GM12878 (cell line): ENCODE data around the gene TMEM176A. TPM values are rescaled to one million over a fixed set of nuclear protein-coding genes. Genes with fewer than 3 reads are reported as not detected.
A peak's percentile ranks its signal among the peaks of the same experiment; 100 is the strongest.

Experiments
- BHLHE40 ChIP-seq, 2 experiments: fragments of 450-650 bp in 1 of 2; IDR thresholded peaks; 2 replicates each; pipeline ENCODE4 v1.6.1; 2011 to 2017; ENCODE audit warnings: low read depth in 2 of 2, borderline replicate concordance in 1 of 2, improper control_type of control experiment in 1 of 2, low read length in 1 of 2, mild to moderate bottlenecking in 1 of 2
- SIN3A ChIP-seq: IDR thresholded peaks from 2 replicates; pipeline ENCODE4 v1.6.1; 2012; ENCODE audit warnings: low read depth, low read length, improper control_type of control experiment
- ZNF384 ChIP-seq: IDR thresholded peaks from 2 replicates; pipeline ENCODE4 v1.6.1; 2012; ENCODE audit warnings: low read depth, mild to moderate bottlenecking, low read length, improper control_type of control experiment, borderline replicate concordance
- ZNF592 ChIP-seq: fragments of 450-650 bp; IDR thresholded peaks from 2 replicates; pipeline ENCODE4 v1.6.1; 2017; ENCODE audit warnings: mild to moderate bottlenecking, moderate library complexity
- polyA plus RNA-seq, 11 experiments: library from polyadenylated mRNA; depleted of rRNA in 4 of 11; unstranded in 6 of 11; stranded (reverse) in 5 of 11; fragments of >200 nt; fragmentation: Nextera tagmentation in 4 of 11; fragmentation: Illumina TruSeq in 1 of 11; extraction: Ambion mirVana in 4 of 11; extraction: Trizol in 1 of 11; gene quantifications; 1 replicate in 1 of 11; 2 replicates in 10 of 11; pipeline versions ENCODE4 v1.2.1 to v1.2.3, GENCODE V29; 2011 to 2016; ENCODE audit warnings: inconsistent platforms in 2 of 11, missing spikeins in 2 of 11, low read depth in 1 of 11
- total RNA-seq, 4 experiments: library from RNA; depleted of rRNA in 3 of 4; stranded (reverse); fragments of >200 nt in 3 of 4; fragmentation: Illumina TruSeq in 1 of 4; extraction: Trizol in 1 of 4; gene quantifications; 2 replicates each; pipeline versions ENCODE4 v1.2.1 to v1.2.3, GENCODE V29; 2013 to 2021
- TF ChIP-seq, protein P1 (sequence below): fragments of 450-650 bp; conservative IDR thresholded peaks from 2 replicates; pipeline ENCODE4 v1.6.1; 2017; ENCODE audit warnings: mild to moderate bottlenecking, moderate library complexity
- TF ChIP-seq, protein P2 (sequence below): IDR thresholded peaks from 2 replicates; pipeline ENCODE4 v1.6.1; 2012; ENCODE audit warnings: low read depth, low read length, improper control_type of control experiment

TMEM176A gene
- total and polyA plus RNA-seq, 10 of the 15 experiments (the other 5 are each of a cell fraction or from before 2014, with no cell fraction given), result not detected

DNA sequence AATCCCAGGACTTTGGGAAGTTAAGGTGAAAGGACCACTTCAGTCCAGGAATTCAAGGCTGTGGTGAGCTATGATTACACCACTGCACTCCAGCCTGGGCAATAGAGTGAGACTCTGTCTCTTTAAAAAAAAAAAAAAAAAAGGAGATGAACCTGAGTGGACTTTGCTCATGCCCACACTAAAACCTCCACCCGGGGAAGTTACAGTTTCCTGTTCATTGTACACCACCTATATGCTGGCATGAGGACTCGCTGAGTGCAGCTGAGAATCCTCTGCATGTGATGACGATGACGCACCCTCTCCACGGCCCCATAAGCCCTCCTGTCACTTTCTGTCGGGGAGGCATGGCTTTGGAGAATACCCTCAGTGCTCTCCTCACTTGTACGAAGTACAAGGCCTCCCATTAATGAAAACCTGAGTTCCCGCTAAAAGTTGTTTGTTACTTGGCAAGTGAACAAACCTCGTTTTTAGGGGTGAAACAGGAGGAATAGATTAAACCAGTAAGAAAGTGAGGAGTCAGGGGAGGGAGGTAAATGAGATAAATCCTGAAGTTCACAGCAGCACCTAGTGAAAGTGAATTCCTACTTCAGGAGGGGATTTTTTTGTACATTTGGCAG lies 16.3 kb upstream of the TMEM176A start (continued):
- peak; percentile 70; the same call in 1 of the 2 replicates for TF ChIP-seq ZNF592
- TF ChIP-seq, protein P1, sequence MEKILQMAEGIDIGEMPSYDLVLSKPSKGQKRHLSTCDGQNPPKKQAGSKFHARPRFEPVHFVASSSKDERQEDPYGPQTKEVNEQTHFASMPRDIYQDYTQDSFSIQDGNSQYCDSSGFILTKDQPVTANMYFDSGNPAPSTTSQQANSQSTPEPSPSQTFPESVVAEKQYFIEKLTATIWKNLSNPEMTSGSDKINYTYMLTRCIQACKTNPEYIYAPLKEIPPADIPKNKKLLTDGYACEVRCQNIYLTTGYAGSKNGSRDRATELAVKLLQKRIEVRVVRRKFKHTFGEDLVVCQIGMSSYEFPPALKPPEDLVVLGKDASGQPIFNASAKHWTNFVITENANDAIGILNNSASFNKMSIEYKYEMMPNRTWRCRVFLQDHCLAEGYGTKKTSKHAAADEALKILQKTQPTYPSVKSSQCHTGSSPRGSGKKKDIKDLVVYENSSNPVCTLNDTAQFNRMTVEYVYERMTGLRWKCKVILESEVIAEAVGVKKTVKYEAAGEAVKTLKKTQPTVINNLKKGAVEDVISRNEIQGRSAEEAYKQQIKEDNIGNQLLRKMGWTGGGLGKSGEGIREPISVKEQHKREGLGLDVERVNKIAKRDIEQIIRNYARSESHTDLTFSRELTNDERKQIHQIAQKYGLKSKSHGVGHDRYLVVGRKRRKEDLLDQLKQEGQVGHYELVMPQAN, result no peak
- TF ChIP-seq BHLHE40 (IDR thresholded peaks at IDR 0.05; ENCODE audit: borderline replicate concordance in 1 of 2, low read depth in 2 of 2, low read length in 1 of 2), result peak in 1 of 2 experiments; percentile 56; a peak in 2 of 4 replicates
- TF ChIP-seq ZNF384, result peak; percentile 88
- TF ChIP-seq, protein P2, sequence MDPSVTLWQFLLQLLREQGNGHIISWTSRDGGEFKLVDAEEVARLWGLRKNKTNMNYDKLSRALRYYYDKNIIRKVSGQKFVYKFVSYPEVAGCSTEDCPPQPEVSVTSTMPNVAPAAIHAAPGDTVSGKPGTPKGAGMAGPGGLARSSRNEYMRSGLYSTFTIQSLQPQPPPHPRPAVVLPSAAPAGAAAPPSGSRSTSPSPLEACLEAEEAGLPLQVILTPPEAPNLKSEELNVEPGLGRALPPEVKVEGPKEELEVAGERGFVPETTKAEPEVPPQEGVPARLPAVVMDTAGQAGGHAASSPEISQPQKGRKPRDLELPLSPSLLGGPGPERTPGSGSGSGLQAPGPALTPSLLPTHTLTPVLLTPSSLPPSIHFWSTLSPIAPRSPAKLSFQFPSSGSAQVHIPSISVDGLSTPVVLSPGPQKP, result no peak
- no peak for TF ChIP-seq SIN3A
